Stimulated activated CD4-positive, alpha-beta T cell treated with anti-CD3 and anti-CD28 coated beads, Interleukin-4, amount 100 ng/mL, for 48 hours (primary cell): ENCODE measurements around the gene BLOC1S2.
"Not testable (repeated sequence)": the region's sequence is repeated elsewhere in the genome, so short reads cannot be mapped to it uniquely, and the experiment has no call there.

Experiments used
- DNase-seq, 2 donors: peaks; one replicate each; pipeline ENCODE4 v3.0.0-alpha.2; 2020; ENCODE audit warnings: low read depth in 2 of 2

The BLOC1S2 gene

GRCh38 chr10:100286051-100287033 is at the start of gene BLOC1S2:
Gene BLOC1S2, minus strand, starts transcription at chr10:100286680. Its CDS starts 21 bp downstream, at chr10:100286659.
- DNase-seq = peak; percentile 78 to 81

- DNase-seq = no peak
Observed at GRCh38 chr10:100334762-100335161, 48.3 kb upstream of the BLOC1S2 start.

- DNase-seq = no peak
Observed at GRCh38 chr10:100333661-100334440, 47.4 kb upstream of the BLOC1S2 start.

DNA sequence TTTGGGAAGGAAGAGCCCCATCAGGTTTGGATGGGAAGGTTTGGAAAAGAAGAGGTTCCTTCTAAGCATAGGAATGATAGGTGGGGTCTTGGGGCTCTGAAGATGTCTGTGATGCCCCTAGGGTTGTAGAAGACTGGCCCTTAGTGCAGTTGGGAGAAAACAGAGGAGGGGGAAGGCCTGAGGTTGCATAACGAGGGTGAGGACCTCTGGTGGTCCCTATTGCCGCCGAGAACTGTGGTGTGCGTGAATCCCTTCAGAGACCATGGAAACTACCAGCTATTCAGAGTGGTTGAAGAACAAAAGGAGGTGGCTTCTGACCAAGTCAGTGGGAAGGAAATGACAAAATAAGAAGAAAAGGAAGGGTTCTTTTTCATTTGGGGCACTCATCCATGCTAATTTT is 46.6 kb upstream of the BLOC1S2 start:
- no peak for DNase-seq

DNA sequence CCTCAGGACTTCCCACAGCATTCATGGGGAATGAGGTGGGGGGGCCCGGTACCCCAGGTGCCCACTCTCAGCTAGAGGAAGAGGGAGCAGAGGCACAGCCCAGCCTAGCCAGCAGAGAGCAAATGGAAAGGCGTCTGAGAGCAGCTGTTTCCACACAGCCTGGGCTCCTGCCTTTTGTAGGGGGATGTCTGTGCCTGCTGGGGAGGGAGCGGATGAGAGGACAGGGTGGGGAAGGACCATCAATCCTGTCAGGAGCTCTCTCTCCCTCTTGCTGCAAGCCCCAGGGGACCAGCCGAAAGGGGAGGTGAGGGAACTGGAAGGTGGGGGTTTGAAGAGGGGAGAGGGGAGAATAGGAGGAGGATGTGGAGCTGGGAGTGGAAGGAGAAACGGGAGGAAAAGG is 43.6 kb upstream of the BLOC1S2 start, which contains the start of gene PKD2L1:
Gene PKD2L1 (minus strand): TSS at position 150 of the 400 bp plus-strand sequence. CDS start 125 bp downstream, at position 25.
- no peak for DNase-seq

DNA sequence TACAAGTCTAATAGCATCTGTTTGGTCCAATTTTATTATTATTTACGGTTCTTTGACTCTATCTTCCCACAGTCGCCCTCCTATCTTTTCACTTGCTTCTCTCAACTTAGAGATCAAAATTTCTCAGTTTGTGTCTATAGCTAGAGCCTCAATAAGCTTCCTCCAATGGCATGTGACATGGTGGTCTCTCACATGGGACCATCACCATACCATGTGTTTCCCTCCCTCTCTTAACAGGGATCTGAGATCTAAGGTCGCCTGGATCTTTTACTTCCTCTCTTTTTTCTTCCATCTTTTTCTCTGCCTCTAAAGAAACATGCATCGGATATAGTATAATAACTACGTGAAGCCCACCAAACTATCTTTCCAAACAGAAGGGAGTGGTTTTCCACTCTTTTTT is 41.7 kb upstream of the BLOC1S2 start:
- no peak for DNase-seq

GRCh38 chr10:100327718-100328009 is 41.2 kb upstream of the BLOC1S2 start:
- no peak for DNase-seq

GRCh38 chr10:100327007-100327717 is 40.7 kb upstream of the BLOC1S2 start:
- DNase-seq = no peak

DNA sequence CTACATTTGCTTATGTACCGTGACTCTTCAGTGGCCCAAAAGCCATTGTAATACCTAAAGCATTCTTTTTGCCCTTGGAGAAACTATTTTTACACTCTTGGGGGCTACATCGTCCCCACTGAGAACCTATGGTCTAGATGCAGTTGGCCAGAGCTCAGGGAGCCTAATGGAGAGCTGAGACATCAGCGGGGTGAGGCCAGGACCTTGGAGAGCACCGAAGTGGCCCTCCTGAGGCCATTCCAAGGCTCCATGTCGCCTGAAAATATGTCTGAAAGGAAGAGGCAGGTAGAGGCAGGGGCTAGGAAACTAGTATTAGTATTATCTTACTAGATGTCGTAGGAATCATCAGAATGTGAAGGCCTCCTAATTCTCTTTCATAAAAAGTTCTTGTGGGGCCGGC is 38.7 kb upstream of the BLOC1S2 start:
- DNase-seq = no peak

DNA sequence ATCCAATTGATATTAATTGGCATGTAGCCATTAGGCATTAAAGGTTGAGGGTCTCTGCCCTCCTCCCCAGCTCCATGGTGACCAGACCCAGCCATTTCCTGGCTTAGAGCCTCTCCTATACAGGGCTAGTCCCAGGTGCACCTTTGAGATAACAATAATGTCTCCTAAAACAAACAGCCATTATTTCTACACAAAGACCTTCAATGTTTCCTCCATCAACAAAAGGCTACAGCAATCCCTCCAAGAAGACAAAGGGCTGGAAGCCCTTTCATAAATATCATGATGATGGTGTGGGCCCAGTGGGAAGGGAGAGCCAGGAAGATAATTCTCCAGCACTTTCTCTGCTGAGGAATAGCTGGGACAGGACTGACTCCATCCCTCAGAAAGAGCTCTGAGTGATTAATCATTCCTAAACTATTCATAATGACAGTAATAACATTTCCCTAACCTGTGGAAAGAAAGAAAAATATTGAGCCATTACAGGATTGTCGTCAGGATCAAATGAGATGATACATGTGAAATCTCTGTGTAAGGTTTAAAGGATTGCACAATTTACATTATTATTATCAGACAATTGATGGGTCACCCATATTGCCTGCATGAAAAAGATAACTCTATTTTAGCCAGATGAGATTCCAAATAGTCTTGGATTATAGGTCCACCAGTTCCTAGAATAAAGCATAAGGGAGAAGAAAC is 33.4 kb upstream of the BLOC1S2 start:
- DNase-seq = no peak

- DNase-seq = no peak
Observed at GRCh38 chr10:100318207-100318606, 31.7 kb upstream of the BLOC1S2 start.

- DNase-seq = no peak
Observed at GRCh38 chr10:100315615-100316014, 29.1 kb upstream of the BLOC1S2 start.

DNA sequence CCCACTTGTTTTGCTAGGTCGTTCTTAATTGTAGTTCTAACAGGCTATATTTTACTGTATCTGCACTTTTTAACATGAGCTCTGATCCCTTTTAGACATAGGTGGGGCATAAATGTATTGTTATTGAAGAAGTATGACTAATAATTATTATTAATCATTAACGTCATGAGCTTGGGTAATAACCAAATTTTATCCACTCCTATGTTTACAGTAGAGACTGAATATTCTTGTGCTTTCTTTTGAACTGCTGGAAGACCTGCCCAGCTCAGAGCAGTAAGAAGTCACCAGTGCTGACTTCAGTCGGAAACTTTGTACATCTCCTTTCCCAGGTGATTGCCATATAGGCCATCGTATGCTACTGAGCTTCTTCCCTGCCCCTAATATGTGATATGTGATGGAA is 24.8 kb upstream of the BLOC1S2 start:
- DNase-seq = no peak

DNA sequence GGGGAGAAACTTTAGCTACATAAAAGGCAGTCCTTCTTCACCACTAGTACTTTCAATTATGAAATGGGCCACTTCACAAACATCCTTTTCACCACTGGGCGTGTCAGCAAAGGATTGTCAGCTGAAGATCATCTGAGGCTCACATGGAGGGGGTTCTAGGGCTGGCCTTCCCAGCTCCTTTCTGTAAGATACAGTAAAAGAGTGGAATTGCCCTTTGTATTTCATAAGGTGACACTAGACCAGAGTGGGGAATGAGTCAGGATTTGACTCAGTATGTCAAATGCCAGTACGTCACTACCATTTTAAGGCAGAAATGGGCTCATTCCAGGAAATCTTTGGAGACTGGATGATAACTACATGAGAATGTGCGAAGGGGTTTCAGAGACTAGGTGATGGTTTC is 21.2 kb upstream of the BLOC1S2 start:
- DNase-seq = no peak

DNA sequence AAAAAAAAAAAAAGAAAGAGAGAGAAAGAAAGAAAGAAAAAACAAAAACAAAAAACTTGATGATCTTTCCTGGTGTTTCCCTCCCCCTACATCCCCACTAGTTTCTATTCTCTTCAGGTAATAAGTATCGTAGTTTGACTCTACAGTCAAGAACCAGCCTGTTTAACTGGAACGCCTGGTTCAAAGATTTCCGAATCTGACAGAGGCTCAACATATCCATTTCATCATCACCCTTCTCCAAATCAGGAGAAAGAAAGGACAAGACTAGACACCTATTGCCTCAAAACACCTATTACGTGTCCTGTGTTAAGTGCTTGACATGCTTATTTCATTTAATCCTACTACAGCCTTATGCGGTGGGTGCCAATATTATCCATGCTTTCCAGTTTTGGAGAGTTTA is 20.4 kb upstream of the BLOC1S2 start:
- no peak for DNase-seq

DNA sequence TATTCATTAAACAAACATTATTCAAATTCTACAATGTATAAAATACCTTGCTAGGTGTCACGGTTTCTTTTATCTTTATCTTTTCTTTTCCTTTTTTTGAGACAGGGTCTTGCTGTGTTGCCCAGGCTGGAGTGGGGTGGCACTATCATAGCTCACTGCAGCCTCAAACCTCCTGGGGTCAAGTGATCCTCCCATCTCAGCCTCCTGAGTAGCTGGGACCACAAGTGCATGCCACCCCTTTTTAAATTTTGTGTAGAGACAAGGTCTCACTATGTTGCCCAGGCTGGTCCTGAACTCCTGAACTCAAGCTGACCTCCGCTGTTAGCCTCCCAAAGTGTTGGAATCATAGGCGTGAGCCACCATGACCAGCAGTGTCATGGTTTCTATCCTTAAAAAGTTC is 17.9 kb upstream of the BLOC1S2 start:
- no peak for DNase-seq

DNA sequence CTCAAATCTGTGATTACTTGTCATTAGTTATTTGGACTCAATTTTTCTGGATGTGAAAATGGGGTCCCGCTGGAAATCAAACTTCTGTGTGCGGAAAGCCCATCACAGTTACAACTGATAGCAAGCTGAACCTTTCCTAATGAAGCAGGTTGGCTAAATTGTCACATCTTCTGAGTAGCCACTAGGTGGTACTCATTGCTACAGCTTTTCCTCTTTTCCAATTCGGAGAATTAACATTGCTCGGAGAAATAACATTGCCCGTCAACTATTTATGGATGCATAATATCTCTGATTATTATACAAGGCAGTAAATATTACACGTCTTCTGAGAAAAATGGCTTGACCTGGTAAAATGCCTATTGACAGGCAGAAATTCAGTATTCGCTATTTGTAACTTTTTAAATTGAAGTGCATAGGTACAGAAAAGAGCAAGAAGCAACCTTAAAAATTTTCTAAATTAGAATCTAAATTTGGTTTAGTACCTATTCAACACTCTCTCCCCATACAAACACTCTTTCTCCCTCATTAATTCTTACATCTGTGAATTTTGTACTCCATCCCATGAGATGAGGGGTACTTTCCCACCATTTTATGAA is 17.3 kb upstream of the BLOC1S2 start:
- no peak for DNase-seq

DNA sequence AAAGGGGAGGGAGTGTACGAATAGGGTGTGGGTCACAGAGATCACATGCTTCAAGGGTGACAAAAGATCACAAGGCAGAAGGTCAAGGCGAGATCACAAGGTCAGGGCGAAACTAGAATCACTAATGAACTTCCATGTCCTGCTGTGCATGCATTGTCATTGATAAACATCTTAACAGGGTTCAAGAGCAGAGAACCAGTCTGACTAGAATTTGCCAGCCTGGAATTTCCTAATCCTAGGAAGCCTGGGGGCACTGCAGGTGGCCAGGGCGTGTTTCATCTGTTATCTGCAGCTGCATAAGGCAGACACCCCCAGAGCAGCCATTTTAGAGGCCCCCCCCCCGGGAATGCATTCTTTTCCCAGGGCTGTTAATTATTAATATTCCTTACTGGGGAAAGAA is 14.6 kb upstream of the BLOC1S2 start:
- DNase-seq = not testable (repeated sequence)

GRCh38 chr10:100297242-100297641 is 10.8 kb upstream of the BLOC1S2 start:
- DNase-seq = no peak

DNA sequence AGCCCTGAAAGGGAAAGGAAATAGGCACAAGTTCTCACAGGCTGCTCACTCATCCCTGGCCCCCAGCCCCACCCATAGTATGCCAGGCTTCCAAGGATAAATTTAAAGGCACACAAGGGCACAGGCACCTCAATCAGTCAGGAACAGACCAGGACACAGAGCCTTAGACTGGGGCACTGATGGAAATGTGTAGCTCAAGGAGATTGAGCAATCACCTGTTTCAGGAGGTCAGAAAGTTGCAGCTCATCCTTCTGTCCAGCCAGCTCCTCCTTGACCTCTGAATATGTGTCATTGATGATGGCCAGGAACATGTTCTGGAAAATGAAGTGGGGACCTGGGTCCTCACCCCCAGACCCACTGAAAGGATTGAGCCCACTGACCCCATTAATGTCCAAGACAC is 6.6 kb upstream of the BLOC1S2 start:
- DNase-seq = no peak

DNA sequence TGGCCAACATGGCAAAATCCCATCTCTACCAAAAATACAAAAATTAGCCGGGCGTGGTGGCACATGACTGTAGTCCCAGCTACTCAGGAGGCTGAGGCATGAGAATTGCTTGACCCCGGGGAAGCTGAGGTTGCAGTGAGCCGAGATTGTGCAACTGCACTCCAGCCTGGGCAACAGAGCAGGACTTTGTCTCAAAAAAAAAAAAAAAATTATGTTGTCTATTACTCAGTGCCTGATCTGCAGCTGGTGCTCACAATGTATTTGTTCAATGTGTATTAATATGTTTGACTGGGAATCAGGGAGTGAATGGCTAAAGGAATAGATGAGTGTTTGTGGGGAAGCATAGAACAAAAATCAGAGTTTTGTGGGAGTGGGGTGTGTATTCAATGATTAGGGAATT is 5.8 kb upstream of the BLOC1S2 start:
- not testable (repeated sequence) for DNase-seq
